Fibroblast of skin of scalp (primary cell): ENCODE results near the gene NCAM2. TPM values are rescaled to one million over a fixed set of nuclear protein-coding genes. Genes with fewer than 3 reads are reported as not detected.

ENCODE experiments used
- DNase-seq: peaks from one replicate; pipeline ENCODE4 v3.0.0-alpha.2; 2013
- polyA plus RNA-seq, 2 experiments: library from polyadenylated mRNA; unstranded; fragments of 120-200 nt; gene quantifications; one replicate each; pipeline ENCODE4 v1.2.1, GENCODE V29; 2013; ENCODE audit not compliant: insufficient read length in 2 of 2

NCAM2 gene
- 2.3 TPM for polyA plus RNA-seq (2013, experiment 1 of 2; ENCODE audit: insufficient read length)
- 2.0 TPM for polyA plus RNA-seq (2013, experiment 2 of 2; ENCODE audit: insufficient read length)

GRCh38 chr21:20997636-20998455 is at the start of gene NCAM2:
Gene NCAM2, plus strand, starts transcription at chr21:20998409.
- DNase-seq: peak; percentile 91

DNA sequence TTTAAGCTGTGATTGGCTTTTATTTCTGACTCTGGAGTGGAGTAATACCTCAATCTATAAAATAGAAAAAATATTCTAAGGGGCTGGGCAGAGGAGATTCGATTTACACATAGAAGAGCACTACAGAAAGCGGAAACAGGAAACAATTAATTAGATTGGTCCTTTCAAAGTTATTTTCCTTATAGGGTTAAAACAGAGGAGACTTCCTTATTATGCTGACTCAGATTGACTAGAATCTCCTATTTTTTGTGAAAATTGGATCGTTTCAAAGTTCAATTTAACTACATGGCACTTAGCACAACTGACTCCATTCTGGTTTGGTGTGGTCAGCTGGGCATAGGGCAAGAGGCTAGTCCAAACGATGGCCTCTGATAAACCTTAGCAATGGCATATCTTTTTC is 48.3 kb upstream of the NCAM2 start:
- DNase-seq: no peak

GRCh38 chr21:20965816-20966215 is 32.4 kb upstream of the NCAM2 start:
- no peak for DNase-seq

GRCh38 chr21:20968391-20968790 is 29.8 kb upstream of the NCAM2 start:
- DNase-seq: peak; percentile 25

DNA sequence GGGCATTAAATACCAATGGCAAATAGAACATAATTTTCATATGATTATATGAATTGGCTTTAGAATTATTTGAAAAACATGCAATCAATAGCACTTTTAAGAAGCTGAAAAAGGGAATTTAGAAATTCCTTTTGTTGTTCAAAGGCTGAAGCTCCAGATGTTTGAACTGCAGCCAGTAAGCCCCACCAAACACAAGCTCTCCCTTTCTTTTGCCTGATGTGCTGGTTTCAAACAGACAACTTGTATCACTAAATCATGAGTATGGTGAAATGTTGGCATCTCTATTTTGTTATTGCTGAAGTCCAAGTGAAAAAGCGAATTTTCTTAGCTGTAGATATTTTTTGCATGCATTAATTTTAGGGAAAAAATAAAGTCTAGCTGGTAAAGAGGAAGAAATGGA is 27.5 kb upstream of the NCAM2 start:
- no peak for DNase-seq

- DNase-seq: peak; percentile 78
Observed at GRCh38 chr21:20971296-20971921, 26.8 kb upstream of the NCAM2 start.

- no peak for DNase-seq
Observed at GRCh38 chr21:20994790-20995189, 3.4 kb upstream of the NCAM2 start.

- DNase-seq: peak; percentile 75
Observed at GRCh38 chr21:20996421-20997310, 1.5 kb upstream of the NCAM2 start.

DNA sequence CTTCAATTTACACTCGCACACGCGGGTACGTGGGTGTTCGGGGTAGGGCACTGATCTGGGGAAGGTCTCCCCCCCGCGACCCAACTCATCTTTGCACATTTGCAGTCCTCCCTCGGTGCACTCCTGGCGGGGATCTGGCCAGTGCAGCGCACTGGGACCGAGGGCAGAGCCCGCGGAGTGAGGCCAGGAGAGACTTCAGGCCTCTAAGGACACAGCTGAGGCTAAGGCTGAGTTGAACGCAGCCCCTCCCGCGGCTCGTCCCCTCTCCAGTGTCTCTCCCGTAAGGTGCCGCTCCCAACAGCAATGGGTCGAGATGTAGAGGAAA is 936 bp upstream of the NCAM2 start:
- DNase-seq: no peak

GRCh38 chr21:20998456-20998789 is 214 bp downstream of the NCAM2 start:
- DNase-seq: no peak

DNA sequence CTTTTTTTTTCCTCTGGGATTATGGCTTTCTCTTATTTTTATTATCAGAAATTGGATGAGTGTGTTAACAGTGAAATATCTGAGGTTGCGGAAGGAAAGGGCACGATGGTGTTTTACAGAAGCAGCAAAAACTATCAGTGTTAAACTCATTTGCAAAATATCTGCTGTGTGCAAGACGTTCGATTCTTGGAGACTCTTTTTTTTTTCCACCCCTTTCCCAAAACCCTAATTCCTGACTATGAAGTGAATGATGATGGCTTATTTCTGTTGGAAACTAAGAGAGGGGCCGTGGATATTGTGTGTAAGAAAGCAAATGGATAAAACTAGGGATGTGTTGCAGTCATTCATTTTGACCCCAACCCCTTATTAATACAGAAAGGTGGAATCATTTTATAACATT is 677 bp downstream of the NCAM2 start:
- DNase-seq: no peak

GRCh38 chr21:20999659-21000058 is 1.4 kb downstream of the NCAM2 start:
- DNase-seq: peak; percentile 63

DNA sequence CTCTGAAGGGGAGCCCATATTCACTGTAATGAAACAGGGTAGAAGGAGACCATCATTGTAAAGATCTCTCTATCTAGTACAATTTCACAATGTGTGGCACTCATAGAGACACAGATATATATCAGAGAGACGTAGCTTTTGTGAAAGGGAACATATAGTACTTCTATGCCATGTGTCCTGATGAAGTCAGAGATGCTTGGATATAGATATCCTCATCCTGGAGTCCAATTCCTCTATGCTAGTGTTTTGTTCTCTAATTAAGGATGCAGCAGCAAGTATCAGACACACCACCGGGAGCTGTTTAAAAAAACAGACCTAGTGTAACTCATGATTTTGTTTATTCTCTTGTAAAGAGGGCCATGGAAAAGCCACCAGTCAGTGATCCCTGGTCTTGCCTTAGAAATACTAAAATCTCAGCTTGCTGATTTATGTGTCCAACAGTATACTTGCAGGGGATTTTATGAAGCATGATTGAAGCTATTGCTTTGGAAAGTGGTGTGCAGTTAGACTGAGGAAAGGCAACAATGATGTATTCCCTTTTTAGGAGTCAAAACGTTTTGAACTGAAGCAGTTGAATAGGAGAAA is 2.5 kb downstream of the NCAM2 start:
- DNase-seq: no peak

- no peak for DNase-seq
Observed at GRCh38 chr21:21001591-21002100, 3.4 kb downstream of the NCAM2 start.

GRCh38 chr21:21002153-21002552 is 3.9 kb downstream of the NCAM2 start:
- no peak for DNase-seq

DNA sequence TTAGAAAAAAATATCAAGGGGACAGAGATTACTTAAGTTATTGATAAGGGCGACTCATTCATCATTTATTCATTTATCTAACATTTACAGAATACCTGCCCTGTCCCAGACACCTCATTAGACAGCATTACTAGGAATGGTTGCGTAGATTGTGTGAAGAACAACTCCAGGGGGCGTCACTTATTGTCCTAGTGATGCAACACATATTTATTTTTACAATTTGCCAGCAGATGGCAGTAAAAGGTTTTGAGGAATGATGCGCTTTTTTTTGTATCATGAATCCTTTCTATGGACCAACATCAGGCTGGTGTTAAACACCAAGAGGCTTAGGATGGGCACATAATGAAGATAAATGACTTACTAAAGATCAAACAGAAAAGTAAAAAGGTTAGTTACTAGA is 5.5 kb downstream of the NCAM2 start:
- DNase-seq: peak; percentile 53

DNA sequence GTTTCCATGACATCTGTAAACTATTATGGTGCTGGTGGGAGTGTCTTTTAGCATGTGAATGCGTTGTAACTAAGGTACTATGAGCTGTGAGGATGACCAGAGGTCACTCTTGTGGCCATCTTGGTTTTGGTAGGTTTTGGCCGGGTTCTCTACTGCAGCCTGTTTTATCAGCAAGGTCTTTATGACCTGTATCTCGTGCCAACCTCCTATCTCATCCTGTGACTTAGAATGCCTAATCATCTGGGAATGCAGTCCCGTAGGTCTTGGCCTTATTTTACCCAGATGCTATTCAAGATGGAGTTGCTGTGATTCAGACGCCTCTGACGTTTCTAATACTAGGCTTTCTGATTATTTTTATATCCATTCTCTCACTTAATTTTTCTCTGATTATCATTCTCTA is 9.4 kb downstream of the NCAM2 start:
- DNase-seq: no peak

- no peak for DNase-seq
Observed at GRCh38 chr21:21010228-21010627, 12.0 kb downstream of the NCAM2 start.

DNA sequence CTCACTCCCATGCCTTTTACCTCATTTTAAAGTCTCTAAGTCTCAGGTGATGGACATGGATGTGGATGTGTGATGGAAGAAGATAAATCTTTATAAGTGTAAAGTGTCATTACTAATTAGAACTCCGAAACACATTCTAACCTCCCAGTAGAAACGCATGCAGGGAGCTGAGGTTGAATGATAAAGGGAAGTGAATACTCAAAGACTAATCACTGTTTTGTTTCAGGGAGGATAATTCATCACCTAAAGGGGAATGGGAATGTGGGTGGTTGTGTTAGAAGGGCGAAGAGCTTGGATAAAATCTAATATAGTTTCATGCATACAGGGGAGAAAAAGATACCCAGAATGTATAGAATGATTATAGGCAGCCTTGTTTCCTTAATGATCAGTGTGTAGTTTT is 12.5 kb downstream of the NCAM2 start:
- no peak for DNase-seq

GRCh38 chr21:21018821-21019220 is 20.6 kb downstream of the NCAM2 start:
- no peak for DNase-seq

- DNase-seq: peak; percentile 35
Observed at GRCh38 chr21:21019681-21020080, 21.5 kb downstream of the NCAM2 start.

DNA sequence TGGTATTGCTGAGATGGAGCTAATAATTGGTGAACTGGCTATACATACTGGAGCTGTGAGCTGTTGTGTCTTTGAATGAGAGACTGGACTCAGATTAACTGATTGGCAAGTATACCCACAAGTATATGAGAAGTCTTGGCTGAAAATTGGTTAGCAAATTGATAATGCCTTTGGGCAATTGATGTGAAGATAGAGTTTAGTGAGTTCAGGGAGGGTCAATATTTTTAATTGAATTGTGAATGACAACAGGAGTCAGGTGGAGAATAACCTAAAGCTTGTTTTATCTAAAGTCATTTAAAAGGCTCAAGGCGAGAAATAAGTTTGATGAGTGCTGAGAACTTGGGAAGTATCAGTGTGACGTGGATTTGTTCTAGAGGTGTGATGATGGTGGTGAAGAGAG is 27.5 kb downstream of the NCAM2 start:
- DNase-seq: no peak
